Duodenal mucosa (tissue), 2 donors: Measurements from ENCODE around the gene PLEKHG7.
"Not testable (repeated sequence)": the region's sequence is repeated elsewhere in the genome, so short reads cannot be mapped to it uniquely, and the experiment has no call there.

Experiments used
- H3K27ac ChIP-seq: one replicate; pipeline ENCODE4 v1.7.0; 2013; ENCODE audit warnings: low read depth, low read length
- H3K27me3 ChIP-seq, 2 donors: one replicate each; pipeline ENCODE4 v1.7.0; 2013; ENCODE audit warnings: low read length in 2 of 2, control low read depth in 1 of 2; ENCODE audit not compliant: insufficient read depth in 2 of 2, control insufficient read depth in 1 of 2
- H3K36me3 ChIP-seq, 2 donors: one replicate each; pipeline ENCODE4 v1.7.0; 2013; ENCODE audit warnings: low read length in 2 of 2, control low read depth in 1 of 2; ENCODE audit not compliant: insufficient read depth in 2 of 2, control insufficient read depth in 1 of 2
- H3K4me1 ChIP-seq, 2 donors: one replicate each; pipeline ENCODE4 v1.7.0; 2013; ENCODE audit warnings: low read length in 2 of 2, control low read depth in 1 of 2; ENCODE audit not compliant: insufficient read depth in 2 of 2, control insufficient read depth in 1 of 2
- H3K4me3 ChIP-seq, 2 donors: one replicate each; pipeline ENCODE4 v1.7.0; 2013; ENCODE audit warnings: low read length in 2 of 2, low read depth in 1 of 2
- H3K9ac ChIP-seq, 2 donors: one replicate each; pipeline ENCODE4 v1.7.0; 2013; ENCODE audit warnings: low read length in 2 of 2, low read depth in 1 of 2
- H3K9me3 ChIP-seq, 2 donors: one replicate each; pipeline ENCODE4 v1.7.0; 2013; ENCODE audit warnings: low read length in 2 of 2, control low read depth in 1 of 2; ENCODE audit not compliant: control insufficient read depth in 1 of 2

PLEKHG7 gene, protein sequence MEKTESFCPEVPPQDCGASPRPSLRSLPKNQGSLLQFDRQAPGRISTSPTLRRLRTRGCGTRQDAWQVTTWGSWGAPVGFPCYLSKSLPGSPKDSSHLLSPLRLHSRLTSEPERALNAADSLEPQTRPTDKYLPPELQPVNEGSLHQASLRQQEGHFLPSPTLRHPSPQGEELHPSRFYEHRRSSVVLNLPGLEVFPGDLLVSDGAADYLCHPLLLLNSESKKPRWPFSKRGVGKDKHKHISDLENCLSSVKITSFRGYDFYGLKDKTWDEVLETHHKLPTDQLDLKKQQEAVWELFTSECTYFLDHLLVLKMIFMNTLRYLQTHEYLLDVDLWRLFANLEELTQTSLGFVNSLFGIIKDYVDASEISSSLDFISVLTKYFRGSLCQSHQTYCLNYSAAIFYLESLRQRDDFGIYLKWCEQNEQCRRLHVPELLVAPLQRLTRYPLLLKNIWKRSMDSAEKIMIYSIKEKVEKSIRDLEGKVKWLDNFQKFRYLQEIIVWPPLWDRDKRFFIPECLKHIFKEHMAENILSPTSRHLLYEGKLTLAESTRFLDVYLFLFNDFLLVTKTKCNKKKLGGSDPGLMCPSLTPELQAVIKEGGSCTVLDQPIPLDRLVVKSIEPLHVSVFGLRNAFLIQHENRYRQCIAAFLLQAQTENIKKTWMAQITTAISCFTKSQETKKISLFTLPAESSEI

DNA sequence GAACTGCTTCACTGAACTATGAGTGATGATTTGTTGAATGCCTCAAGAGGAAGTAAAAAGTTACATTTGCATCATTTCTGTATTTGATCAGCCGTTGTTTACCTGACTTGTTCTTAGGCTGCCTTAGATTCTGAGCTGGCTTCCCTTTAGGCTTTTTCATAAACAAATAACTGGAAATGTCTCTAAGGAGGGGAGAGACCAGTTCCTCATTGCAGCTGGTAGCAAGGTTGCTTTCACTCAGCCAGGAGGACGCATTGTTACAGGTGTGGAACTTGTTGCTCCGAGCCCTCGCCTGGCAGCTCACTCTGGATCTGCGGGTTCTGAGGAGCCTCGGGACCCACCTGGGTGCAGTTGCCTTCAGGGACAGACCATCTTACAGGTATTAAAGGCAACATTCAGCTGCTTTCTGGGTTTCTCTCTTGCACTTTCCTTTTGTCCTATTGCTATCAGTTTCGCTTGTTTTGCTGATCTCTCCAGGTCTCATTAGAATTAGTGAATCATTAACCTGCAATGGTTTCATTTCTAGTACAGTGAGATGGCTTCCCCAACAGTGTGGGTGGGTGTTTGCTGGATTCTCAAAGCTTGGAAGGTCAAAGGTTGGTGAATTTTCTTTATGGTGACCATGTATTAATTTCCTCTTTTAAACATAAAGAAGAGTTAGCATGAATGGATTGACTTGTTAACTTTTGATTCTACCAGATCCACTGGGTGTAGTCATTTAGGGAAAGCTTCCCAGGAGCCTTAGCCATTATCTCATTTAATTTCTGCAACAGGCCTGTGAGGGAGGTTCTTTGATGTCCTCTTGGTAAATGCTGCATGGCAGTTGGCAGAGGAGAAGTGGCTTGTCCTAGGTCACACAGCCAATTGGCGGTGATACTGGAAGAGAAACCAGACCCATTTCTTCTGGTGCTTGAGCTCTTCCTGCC, at the start of gene PLEKHG7:
PLEKHG7 (plus strand) TSS at position 236 of the 926 bp plus-strand sequence. CDS start 3,643 bp downstream, outside the sequence.
- Histone ChIP-seq H3K27ac (peak within 1 kb of the TSS; percentile 67), H3K4me3 (peak within 1 kb of the TSS; percentile 67 to 79), H3K9ac (peak within 1 kb of the TSS; percentile 49 to 66), H3K4me1 (peaks cover 3 to 11% of the 10 kb centered on the region in 2 donors), H3K9me3 (peaks cover 0 to 2% of the 10 kb centered on the region in 2 donors), H3K27me3 (no peaks in the 10 kb centered on the region), H3K36me3 (no peaks in the 10 kb centered on the region)

DNA sequence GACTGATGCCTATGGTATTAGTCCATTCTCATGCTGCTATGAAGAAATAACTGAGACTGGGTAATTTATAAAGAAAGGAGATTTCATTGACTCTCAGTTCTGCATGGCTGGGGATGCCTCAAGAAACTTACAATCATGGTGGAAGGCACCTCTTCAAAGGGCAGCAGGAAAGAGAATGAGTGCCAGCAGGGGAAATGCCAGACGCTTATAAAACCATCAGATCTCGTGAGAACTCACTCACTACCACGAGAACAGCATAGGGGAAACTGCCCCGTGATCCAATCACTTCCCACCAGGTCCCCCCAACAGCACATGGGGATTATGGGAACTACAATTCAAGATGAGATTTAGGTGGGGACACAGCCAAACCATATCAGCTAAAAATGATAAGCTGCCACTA, 48.5 kb upstream of the PLEKHG7 start:
- H3K4me3 ChIP-seq, H3K9me3 ChIP-seq, H3K27ac ChIP-seq, H3K9ac ChIP-seq, H3K27me3 ChIP-seq, H3K4me1 ChIP-seq, H3K36me3 ChIP-seq: not testable (repeated sequence)

DNA sequence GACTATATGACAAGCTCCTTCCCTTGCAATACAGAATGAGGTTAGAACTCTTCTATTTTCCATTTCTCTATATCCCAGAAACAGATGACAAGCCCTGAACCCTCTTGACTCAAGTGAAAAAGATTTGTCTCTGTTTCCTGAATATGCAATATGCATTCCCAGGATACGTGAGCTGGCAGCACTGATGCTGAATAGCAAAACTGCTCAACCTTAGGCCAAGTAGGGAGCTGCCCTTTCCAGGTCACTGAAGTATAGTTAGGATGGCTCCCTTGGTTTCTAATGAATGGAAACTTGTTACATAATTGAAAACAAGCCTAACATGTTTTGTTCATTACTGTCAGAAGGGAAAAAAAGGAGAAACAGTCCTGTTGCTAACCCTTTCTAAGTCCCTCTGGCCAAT, 47.9 kb upstream of the PLEKHG7 start:
- Histone ChIP-seq H3K27me3 (no peaks in the 10 kb centered on the region), H3K4me1 (no peaks in the 10 kb centered on the region), H3K4me3 (no peak overlapping the region), H3K9ac (no peak overlapping the region), H3K36me3 (no peaks in the 10 kb centered on the region), H3K27ac (no peak overlapping the region), H3K9me3 (no peaks in the 10 kb centered on the region)

DNA sequence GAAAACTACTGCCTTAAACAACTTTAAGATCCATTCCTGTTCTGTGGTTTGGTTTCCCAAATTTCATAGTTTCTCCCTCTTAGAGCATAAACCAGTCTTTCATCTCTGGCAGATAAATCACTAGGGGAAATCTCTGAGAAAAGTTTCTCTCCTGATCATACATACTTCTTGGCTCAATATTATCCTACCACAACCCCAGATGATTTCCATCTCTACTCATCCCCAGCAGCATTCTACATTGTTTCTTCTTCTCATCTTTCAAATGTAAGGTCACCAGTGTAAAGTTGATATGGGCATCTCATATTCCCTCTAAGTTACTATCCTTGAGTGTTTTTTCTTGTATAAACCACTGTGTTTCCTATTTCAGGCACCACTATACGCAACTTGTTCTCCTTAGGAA, 45.9 kb upstream of the PLEKHG7 start:
- no peak overlapping the region for H3K9ac ChIP-seq
- H3K9me3 ChIP-seq, result no peaks in the 10 kb centered on the region
- no peak overlapping the region for H3K4me3 ChIP-seq
- no peaks in the 10 kb centered on the region for H3K36me3 ChIP-seq
- no peaks in the 10 kb centered on the region for H3K27me3 ChIP-seq
- no peak overlapping the region for H3K27ac ChIP-seq
- H3K4me1 ChIP-seq, result no peaks in the 10 kb centered on the region

DNA sequence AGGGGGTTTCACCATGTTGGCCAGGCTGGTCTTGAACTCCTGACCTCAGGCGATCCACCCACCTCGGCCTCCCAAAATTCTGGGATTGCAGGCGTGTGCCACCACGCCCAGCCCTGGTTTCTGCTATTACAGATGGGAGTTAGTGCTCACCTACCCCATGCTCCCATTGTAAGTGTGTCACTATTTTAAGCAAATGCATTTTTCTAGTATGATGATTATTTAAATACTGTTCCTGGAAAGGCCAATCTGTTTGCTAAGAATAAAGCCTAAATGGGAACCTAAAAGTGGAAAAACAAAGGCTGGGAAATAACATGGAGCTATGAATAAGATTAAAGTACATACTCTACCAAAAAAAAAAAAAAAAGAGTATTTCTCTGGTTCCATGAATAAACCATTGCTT, 45.0 kb upstream of the PLEKHG7 start:
- Histone ChIP-seq H3K27me3 (no peaks in the 10 kb centered on the region), H3K9ac (no peak overlapping the region), H3K9me3 (no peaks in the 10 kb centered on the region), H3K4me1 (no peaks in the 10 kb centered on the region), H3K4me3 (no peak overlapping the region), H3K27ac (no peak overlapping the region), H3K36me3 (no peaks in the 10 kb centered on the region)

DNA sequence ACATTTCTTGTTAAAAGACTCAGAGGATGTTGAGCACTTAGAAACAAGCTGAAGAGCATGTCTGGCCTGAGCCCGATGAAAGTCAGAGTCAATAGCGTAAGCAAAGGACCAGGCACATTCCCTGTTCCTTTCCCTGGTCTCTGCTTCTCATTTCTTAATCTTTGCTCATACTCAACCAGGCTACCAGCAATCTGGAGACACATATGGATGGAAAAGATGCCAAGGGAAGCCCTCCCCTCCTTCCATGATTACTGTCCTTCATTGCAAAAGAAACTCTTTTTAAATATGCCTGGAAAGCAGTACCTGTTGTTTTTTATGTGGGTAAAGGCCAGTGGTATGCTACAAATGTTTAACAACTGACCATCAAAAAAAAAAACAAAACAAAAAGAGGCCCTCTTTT, 44.2 kb upstream of the PLEKHG7 start:
- H3K27me3 ChIP-seq, result no peaks in the 10 kb centered on the region
- H3K36me3 ChIP-seq, result no peaks in the 10 kb centered on the region
- H3K4me1 ChIP-seq, result no peaks in the 10 kb centered on the region
- no peak overlapping the region for H3K4me3 ChIP-seq
- no peak overlapping the region for H3K27ac ChIP-seq
- no peak overlapping the region for H3K9ac ChIP-seq
- H3K9me3 ChIP-seq, result no peaks in the 10 kb centered on the region

DNA sequence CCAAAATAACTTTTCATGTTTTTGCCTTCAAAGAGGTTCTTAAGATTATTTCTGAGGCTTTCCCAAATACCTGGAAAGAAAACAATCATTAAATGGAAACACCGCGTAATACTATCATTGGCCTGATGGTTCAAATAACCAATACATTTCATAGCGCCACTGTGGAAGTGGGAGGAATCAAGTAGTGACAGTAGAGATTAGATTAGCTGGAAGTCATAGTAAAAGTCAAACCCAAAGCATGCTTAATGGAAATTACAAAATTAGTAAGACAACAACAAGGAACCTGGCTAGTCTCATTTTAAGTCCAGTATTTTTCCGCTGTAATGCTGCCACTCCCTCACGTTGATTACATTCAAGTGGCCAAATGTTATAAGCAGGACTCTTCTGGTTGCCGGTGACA, 41.5 kb upstream of the PLEKHG7 start:
- Histone ChIP-seq H3K27me3 (no peaks in the 10 kb centered on the region), H3K27ac (no peak overlapping the region), H3K4me1 (no peaks in the 10 kb centered on the region), H3K9me3 (no peaks in the 10 kb centered on the region), H3K9ac (no peak overlapping the region), H3K4me3 (no peak overlapping the region), H3K36me3 (no peaks in the 10 kb centered on the region)

DNA sequence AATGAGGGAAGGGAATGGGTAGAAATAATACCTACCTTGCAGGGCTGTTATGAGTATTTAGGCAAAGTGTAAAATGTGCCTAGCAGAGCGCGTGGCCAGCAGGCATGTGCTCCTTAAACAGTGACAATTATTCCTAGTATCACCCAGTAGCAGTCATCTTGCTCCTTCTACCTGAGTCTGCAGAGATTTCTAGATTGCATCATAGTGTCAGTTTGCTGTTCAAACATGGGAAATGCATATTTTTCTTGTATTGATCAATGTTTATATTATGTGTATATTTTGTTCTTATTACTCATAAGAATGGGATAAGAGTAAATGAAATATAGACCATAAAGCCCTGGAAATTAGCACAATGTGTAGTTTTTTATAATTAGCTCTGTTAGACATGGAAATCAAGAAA, 37.3 kb upstream of the PLEKHG7 start:
- Histone ChIP-seq H3K9me3 (no peaks in the 10 kb centered on the region), H3K27me3 (no peaks in the 10 kb centered on the region), H3K9ac (no peak overlapping the region), H3K4me3 (no peak overlapping the region), H3K27ac (no peak overlapping the region), H3K36me3 (no peaks in the 10 kb centered on the region), H3K4me1 (no peaks in the 10 kb centered on the region)

DNA sequence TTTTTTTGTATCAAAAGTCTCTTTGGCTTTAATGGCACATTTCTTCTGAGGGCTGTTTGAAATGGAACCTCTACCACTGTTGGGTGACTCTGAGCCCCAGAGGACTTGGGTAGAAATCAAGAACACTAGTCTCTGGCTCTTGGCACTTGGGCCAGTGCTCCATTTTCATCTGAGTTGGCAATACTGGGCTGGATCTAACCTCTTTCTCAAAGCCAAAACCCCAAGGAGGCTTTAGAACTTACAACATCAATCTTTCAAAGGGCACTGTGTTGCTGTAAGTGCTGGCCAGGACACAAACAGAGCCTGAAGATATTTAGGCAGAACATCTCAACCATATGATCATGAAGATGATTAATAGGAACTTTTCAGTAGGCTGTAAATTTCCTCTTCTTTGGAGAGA, 34.0 kb upstream of the PLEKHG7 start:
- Histone ChIP-seq H3K4me1 (no peaks in the 10 kb centered on the region), H3K27me3 (peaks cover 0 to 2% of the 10 kb centered on the region in 2 donors), H3K4me3 (no peak overlapping the region), H3K9me3 (no peaks in the 10 kb centered on the region), H3K9ac (no peak overlapping the region), H3K27ac (no peak overlapping the region), H3K36me3 (no peaks in the 10 kb centered on the region)

DNA sequence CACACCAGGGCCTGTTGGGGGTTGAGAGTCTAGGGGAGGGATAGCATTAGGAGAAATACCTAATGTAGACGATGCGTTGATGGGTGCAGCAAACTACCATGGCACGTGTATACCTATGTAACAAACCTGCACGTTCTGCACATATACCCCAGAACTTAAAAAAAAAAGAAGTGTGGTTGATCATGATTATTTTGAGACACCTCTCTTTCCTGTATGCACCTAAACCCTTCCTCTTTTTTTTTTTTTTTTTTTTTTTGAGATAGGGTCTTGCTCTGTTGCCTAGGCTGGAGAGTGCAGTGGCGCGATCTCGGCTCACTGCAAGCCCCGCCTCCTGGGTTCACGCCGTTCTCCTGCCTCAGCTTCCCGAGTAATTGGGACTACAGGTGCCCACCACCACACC, 31.3 kb upstream of the PLEKHG7 start:
- H3K27me3 ChIP-seq, H3K9me3 ChIP-seq, H3K27ac ChIP-seq, H3K9ac ChIP-seq, H3K4me3 ChIP-seq, H3K4me1 ChIP-seq, H3K36me3 ChIP-seq: not testable (repeated sequence)
